Measurements from ENCODE around the gene LTBP4. TPM values are rescaled to one million over a fixed set of nuclear protein-coding genes. Genes with fewer than 3 reads are reported as not detected.

The LTBP4 gene
- total and polyA plus RNA-seq, 7 experiments from 2014 or later = 21.8 to 116 (median 106) TPM

DNA sequence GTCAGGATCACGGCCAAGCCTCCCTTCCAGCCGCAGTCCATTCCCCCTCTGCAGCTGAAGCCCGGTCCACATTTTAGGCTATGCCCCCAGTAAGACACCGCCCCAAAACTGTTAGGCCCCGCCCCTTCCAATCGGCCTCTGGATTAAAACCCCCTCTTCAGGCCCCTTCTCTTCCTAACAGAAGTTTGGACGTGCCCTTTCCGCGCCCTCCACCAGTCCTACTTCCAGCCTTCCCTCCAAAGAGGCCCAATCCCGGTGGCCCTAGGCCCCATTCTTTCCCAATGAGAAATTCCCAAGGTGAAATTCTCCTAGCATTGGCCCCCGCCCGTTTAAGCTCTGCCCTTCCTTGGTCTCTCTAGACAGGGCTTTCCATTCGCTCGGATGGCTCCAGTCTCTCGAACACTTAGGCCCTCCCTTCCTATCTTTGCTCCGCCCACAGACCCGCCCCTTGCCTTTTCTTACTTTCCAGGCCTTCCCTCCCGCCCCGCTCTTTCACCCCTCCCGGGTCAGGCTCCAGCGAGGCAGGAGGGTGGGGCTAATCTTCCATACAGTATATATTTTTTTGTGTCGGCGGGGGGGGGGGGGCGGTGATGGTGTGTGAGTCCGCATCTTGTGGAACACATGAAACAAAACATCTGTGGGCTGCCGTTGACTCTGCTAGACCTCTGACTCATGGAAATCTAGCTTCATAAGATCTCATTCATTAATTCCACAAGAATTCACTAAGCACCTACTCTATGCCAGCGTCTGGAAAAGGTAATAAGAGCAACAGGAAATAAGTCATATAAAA lies 13.6 kb downstream of the LTBP4 start:
- H3K36me3 ChIP-seq (ENCODE audit: control insufficient read depth in 2 of 3, insufficient read depth in 3 of 3, low read length in 3 of 3) = peaks cover 0 to 12% (median 5%) of the 10 kb centered on the region in 3 experiments
- intact Hi-C loops (cut with micrococcal nuclease) = loop anchor here (1.0 to 5.0 kb wide), 9 partner anchors 16 to 737 kb away; partner anchors contain the start of genes BLVRB (in 1 of the 2), EGLN2 (in 1 of the 2), MIA (in 1 of the 2) and RAB4B (in 1 of the 2)
- CTCF ChIA-PET = interaction anchor here (2.7 to 2.8 kb wide), 2 partner anchors 11 to 19 kb away, joined by 10 to 14 read pairs; no protein-coding TSS in a partner anchor
- Mint-ChIP-seq H3K27ac (peak overlapping the region; percentile 77 to 96 (median 93)), H3K27me3 (no peaks in the 10 kb centered on the region), H3K9me3 (peaks cover 0 to 2% (median 0%) of the 10 kb centered on the region in 11 donors), H3K4me3 (peak overlapping the region; percentile 90 to 97 (median 94)), H3K36me3 (peaks cover 3 to 12% (median 5%) of the 10 kb centered on the region in 5 donors), H3K4me1 (peaks cover 26 to 50% (median 39%) of the 10 kb centered on the region in 7 donors)
- DNase-seq (peak in 6 of 9 donors; percentile 52 to 92 (median 61)), ATAC-seq (no peak)
- H3K27me3 ChIP-seq (ENCODE audit: control insufficient read depth in 2 of 2, insufficient read depth in 2 of 2, low read length in 2 of 2) = no peaks in the 10 kb centered on the region
- H3K4me1 ChIP-seq (ENCODE audit: control insufficient read depth in 2 of 2, insufficient read depth in 2 of 2, low read length in 2 of 2) = peaks cover 20 to 26% of the 10 kb centered on the region in 2 donors
- peak overlapping the region; percentile 78 for H3K27ac ChIP-seq (ENCODE audit: low read depth, low read length)
- peak overlapping the region; percentile 96 for H3K4me3 ChIP-seq (ENCODE audit: low read length)
- H3K9me3 ChIP-seq (ENCODE audit: control insufficient read depth in 2 of 3, low read length in 3 of 3) = no peaks in the 10 kb centered on the region
- POLR2A ChIA-PET = interaction anchor here (1.3 to 4.3 kb wide), 3 partner anchors 11 to 44 kb away, joined by 3 to 34 read pairs (median 7); partner anchors contain the start of gene LTBP4

DNA sequence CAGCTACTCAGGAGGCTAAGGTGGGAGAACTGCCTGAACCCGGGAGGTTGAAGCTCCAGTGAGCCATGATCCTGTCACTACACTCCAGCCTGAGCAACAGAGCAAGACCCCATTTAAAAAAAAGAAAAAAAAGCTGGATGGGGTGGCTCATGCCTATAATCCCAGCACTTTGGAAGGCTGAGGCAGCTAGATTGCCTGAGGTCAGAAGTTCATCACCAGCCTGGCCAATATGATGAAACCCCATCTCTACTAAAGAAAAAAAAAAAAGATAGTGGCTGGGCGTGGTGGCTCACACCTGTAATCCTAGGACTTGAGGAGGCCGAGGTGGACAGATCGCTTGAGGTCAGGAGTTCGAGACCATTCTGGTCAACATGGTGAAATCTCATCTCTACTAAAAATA lies 15.0 kb downstream of the LTBP4 start:
- peaks cover 0 to 16% (median 6%) of the 10 kb centered on the region in 3 experiments for H3K36me3 ChIP-seq (ENCODE audit: control insufficient read depth in 2 of 3, insufficient read depth in 3 of 3, low read length in 3 of 3)
- no peaks in the 10 kb centered on the region for H3K27me3 Mint-ChIP-seq
- no peak for DNase-seq
- peaks cover 19 to 37% (median 27%) of the 10 kb centered on the region in 7 donors for H3K4me1 Mint-ChIP-seq
- H3K4me3 ChIP-seq (ENCODE audit: low read length) = no peak overlapping the region
- no peak overlapping the region for H3K27ac ChIP-seq (ENCODE audit: low read depth, low read length)
- peaks cover 11 to 16% of the 10 kb centered on the region in 2 donors for H3K4me1 ChIP-seq (ENCODE audit: control insufficient read depth in 2 of 2, insufficient read depth in 2 of 2, low read length in 2 of 2)
- ChIA-PET POLR2A (interaction anchor here (4.3 kb wide), 1 partner anchor 12 kb away, joined by 34 read pairs; no protein-coding TSS in a partner anchor), CTCF (interaction anchor here (1.5 to 2.8 kb wide), 2 partner anchors 13 to 18 kb away, joined by 7 to 14 read pairs; no protein-coding TSS in a partner anchor)
- no peaks in the 10 kb centered on the region for H3K27me3 ChIP-seq (ENCODE audit: control insufficient read depth in 2 of 2, insufficient read depth in 2 of 2, low read length in 2 of 2)
- peaks cover 0 to 2% (median 0%) of the 10 kb centered on the region in 11 donors for H3K9me3 Mint-ChIP-seq
- intact Hi-C loops (cut with micrococcal nuclease) = no loop called here
- H3K27ac Mint-ChIP-seq = peak overlapping the region in 3 of 9 donors; percentile 77 to 93 (median 82)
- H3K36me3 Mint-ChIP-seq = peaks cover 5 to 15% (median 8%) of the 10 kb centered on the region in 5 donors
- H3K9me3 ChIP-seq (ENCODE audit: control insufficient read depth in 2 of 3, low read length in 3 of 3) = no peaks in the 10 kb centered on the region
- no peak overlapping the region for H3K4me3 Mint-ChIP-seq
- no peak for ATAC-seq

DNA sequence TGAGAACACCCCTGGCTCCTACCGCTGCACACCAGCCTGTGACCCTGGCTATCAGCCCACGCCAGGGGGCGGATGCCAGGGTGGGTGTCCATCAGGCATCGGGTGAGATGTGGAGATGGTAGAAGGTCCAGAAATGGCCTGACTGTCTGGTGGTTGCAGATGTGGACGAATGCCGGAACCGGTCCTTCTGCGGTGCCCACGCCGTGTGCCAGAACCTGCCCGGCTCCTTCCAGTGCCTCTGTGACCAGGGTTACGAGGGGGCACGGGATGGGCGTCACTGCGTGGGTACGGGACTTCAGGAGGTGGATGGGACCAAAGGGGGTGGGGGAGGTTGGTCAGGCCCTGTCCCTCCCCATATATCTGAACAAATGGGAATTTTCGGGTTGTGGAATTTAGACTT lies 15.8 kb downstream of the LTBP4 start:
- Histone ChIP-seq H3K36me3 (ENCODE audit: control insufficient read depth in 2 of 3, insufficient read depth in 3 of 3, low read length in 3 of 3) (peaks cover 0 to 23% (median 6%) of the 10 kb centered on the region in 3 experiments), H3K9me3 (ENCODE audit: control insufficient read depth in 2 of 3, low read length in 3 of 3) (no peaks in the 10 kb centered on the region), H3K4me1 (ENCODE audit: control insufficient read depth in 2 of 2, insufficient read depth in 2 of 2, low read length in 2 of 2) (peaks cover 11 to 16% of the 10 kb centered on the region in 2 donors), H3K27ac (ENCODE audit: low read depth, low read length) (no peak overlapping the region), H3K4me3 (ENCODE audit: low read length) (no peak overlapping the region), H3K27me3 (ENCODE audit: control insufficient read depth in 2 of 2, insufficient read depth in 2 of 2, low read length in 2 of 2) (no peaks in the 10 kb centered on the region)
- ChIA-PET POLR2A (interaction anchor here (0.6 to 4.3 kb wide), 2 partner anchors 13 to 1245 kb away, joined by 3 to 34 read pairs; no protein-coding TSS in a partner anchor), CTCF (interaction anchor here (1.5 to 2.8 kb wide), 2 partner anchors 13 to 17 kb away, joined by 7 to 14 read pairs; no protein-coding TSS in a partner anchor)
- peaks cover 5 to 20% (median 10%) of the 10 kb centered on the region in 5 donors for H3K36me3 Mint-ChIP-seq
- intact Hi-C loops (cut with micrococcal nuclease) = no loop called here
- no peak overlapping the region for H3K4me3 Mint-ChIP-seq
- H3K4me1 Mint-ChIP-seq = peaks cover 17 to 33% (median 27%) of the 10 kb centered on the region in 7 donors
- peaks cover 0 to 2% (median 0%) of the 10 kb centered on the region in 11 donors for H3K9me3 Mint-ChIP-seq
- DNase-seq (no peak), ATAC-seq (no peak)
- H3K27ac Mint-ChIP-seq = no peak overlapping the region
- no peaks in the 10 kb centered on the region for H3K27me3 Mint-ChIP-seq

DNA sequence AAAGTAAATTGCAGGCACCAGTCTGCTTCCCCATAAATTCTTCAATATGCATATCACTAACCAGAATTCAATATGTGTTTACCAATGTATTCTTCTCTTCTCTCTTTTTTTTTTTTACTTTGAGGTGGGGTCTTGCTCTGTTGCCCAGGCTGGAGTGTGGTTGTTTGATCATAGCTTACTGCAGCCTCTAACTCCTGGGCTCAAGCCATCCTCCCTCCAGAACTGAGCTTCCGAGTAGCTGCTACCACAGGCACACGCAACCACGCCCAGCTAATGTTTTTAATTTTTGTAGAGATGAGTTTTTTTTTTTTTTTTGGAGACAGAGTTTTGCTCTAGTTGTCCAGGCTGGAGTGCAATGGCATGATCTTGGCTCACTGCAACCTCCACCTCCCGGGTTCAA lies 16.8 kb downstream of the LTBP4 start:
- intact Hi-C loops (cut with micrococcal nuclease) = no loop called here
- Mint-ChIP-seq H3K4me3 (no peak overlapping the region), H3K27ac (peak overlapping the region in 2 of 9 donors; percentile 4 to 62), H3K27me3 (no peaks in the 10 kb centered on the region), H3K9me3 (peaks cover 0 to 2% (median 0%) of the 10 kb centered on the region in 11 donors), H3K36me3 (peaks cover 5 to 20% (median 10%) of the 10 kb centered on the region in 5 donors), H3K4me1 (peaks cover 17 to 24% (median 21%) of the 10 kb centered on the region in 7 donors)
- no peaks in the 10 kb centered on the region for H3K9me3 ChIP-seq (ENCODE audit: control insufficient read depth in 2 of 3, low read length in 3 of 3)
- ATAC-seq (no peak), DNase-seq (no peak)
- H3K36me3 ChIP-seq (ENCODE audit: control insufficient read depth in 2 of 3, insufficient read depth in 3 of 3, low read length in 3 of 3) = peaks cover 0 to 33% (median 6%) of the 10 kb centered on the region in 3 experiments
- POLR2A ChIA-PET = interaction anchor here (1.4 kb wide), 1 partner anchor 15 kb away, joined by 4 read pairs; no protein-coding TSS in a partner anchor
- H3K27me3 ChIP-seq (ENCODE audit: control insufficient read depth in 2 of 2, insufficient read depth in 2 of 2, low read length in 2 of 2) = no peaks in the 10 kb centered on the region
- H3K4me3 ChIP-seq (ENCODE audit: low read length) = no peak overlapping the region
- CTCF ChIA-PET = interaction anchor here (0.7 to 1.3 kb wide), 3 partner anchors 16 to 357 kb away, joined by 3 to 4 read pairs (median 3); no protein-coding TSS in a partner anchor
- peaks cover 11 to 14% of the 10 kb centered on the region in 2 donors for H3K4me1 ChIP-seq (ENCODE audit: control insufficient read depth in 2 of 2, insufficient read depth in 2 of 2, low read length in 2 of 2)
- H3K27ac ChIP-seq (ENCODE audit: low read depth, low read length) = no peak overlapping the region

DNA sequence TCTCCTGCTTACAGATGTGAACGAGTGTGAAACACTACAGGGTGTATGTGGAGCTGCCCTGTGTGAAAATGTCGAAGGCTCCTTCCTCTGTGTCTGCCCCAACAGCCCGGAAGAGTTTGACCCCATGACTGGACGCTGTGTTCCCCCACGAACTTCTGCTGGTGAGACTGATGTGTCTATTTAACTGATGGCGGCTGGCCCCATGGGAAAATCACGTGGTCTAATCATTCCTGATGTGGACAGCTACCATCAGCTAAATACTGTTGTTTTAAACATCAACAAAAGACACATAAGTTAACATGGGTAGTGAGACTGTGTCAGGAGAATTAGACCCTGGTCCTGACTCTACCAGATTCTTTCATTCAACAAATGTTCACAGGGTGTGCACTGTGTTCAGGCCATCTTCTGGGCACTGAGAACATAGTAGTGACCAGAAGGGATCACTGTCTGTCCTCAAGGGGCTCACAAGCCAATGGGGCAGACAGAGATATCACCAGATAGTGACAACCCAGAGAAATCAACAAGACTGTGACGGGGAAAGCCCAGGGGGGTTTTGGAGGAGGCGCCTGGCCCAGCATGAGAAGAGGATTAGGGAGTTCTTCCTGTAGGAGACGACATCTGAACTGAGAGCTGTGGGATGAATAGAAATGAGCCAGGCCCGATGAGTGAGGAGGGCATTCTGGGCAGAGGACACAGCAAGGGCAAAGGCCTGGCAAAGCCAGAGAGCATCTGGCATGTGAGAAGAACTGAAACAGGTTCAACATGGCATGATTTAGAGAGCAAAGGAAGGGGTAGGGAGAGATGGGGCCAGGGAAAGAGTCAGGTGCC lies 18.4 kb downstream of the LTBP4 start:
- POLR2A ChIA-PET = no interaction called here
- no peaks in the 10 kb centered on the region for H3K9me3 Mint-ChIP-seq
- no peaks in the 10 kb centered on the region for H3K9me3 ChIP-seq (ENCODE audit: control insufficient read depth in 2 of 3, low read length in 3 of 3)
- no peaks in the 10 kb centered on the region for H3K27me3 ChIP-seq (ENCODE audit: control insufficient read depth in 2 of 2, insufficient read depth in 2 of 2, low read length in 2 of 2)
- H3K4me1 ChIP-seq (ENCODE audit: control insufficient read depth in 2 of 2, insufficient read depth in 2 of 2, low read length in 2 of 2) = peaks cover 7% of the 10 kb centered on the region in 2 donors
- H3K4me3 Mint-ChIP-seq = no peak overlapping the region
- peaks cover 5 to 25% (median 10%) of the 10 kb centered on the region in 5 donors for H3K36me3 Mint-ChIP-seq
- no peaks in the 10 kb centered on the region for H3K27me3 Mint-ChIP-seq
- H3K27ac Mint-ChIP-seq = peak overlapping the region in 4 of 9 donors; percentile 1 to 59 (median 42)
- H3K4me3 ChIP-seq (ENCODE audit: low read length) = no peak overlapping the region
- no peak for ATAC-seq
- CTCF ChIA-PET = interaction anchor here (0.6 to 1.3 kb wide), 3 partner anchors 15 to 161 kb away, joined by 4 read pairs; no protein-coding TSS in a partner anchor
- H3K4me1 Mint-ChIP-seq = peaks cover 11 to 17% (median 15%) of the 10 kb centered on the region in 7 donors
- intact Hi-C loops (cut with micrococcal nuclease) = no loop called here
- H3K36me3 ChIP-seq (ENCODE audit: control insufficient read depth in 2 of 3, insufficient read depth in 3 of 3, low read length in 3 of 3) = peaks cover 0 to 46% (median 6%) of the 10 kb centered on the region in 3 experiments
- DNase-seq = no peak
- no peak overlapping the region for H3K27ac ChIP-seq (ENCODE audit: low read depth, low read length)

DNA sequence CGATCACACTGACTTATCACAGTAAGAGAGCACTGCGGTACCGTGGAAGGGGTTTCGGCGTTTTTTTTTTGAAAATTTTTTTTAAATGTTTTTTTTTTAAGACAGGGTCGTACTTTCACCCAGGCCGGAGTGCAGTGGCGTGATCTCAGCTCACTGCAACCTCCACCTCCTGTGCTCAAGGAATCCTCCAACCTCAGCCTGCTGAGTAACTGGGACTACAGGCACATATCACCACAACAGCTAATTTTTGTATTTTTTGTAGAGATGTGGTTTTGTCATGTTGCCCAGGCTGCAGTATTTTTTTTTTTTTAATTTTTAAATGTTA lies 19.0 kb downstream of the LTBP4 start:
- Histone ChIP-seq H3K27ac (ENCODE audit: low read depth, low read length) (no peak overlapping the region), H3K36me3 (ENCODE audit: control insufficient read depth in 2 of 3, insufficient read depth in 3 of 3, low read length in 3 of 3) (peaks cover 0 to 46% (median 6%) of the 10 kb centered on the region in 3 experiments), H3K27me3 (ENCODE audit: control insufficient read depth in 2 of 2, insufficient read depth in 2 of 2, low read length in 2 of 2) (no peaks in the 10 kb centered on the region), H3K9me3 (ENCODE audit: control insufficient read depth in 2 of 3, low read length in 3 of 3) (no peaks in the 10 kb centered on the region), H3K4me1 (ENCODE audit: control insufficient read depth in 2 of 2, insufficient read depth in 2 of 2, low read length in 2 of 2) (peaks cover 1% of the 10 kb centered on the region in 2 donors), H3K4me3 (ENCODE audit: low read length) (no peak overlapping the region)
- DNase-seq = no peak
- ATAC-seq = no peak
- POLR2A ChIA-PET = interaction anchor here (0.7 kb wide), 1 partner anchor 10 kb away, joined by 3 read pairs; no protein-coding TSS in a partner anchor
- Mint-ChIP-seq H3K4me3 (no peak overlapping the region), H3K4me1 (peaks cover 5 to 16% (median 11%) of the 10 kb centered on the region in 7 donors), H3K36me3 (peaks cover 5 to 30% (median 15%) of the 10 kb centered on the region in 5 donors), H3K27ac (peak overlapping the region in 1 of 9 donors; percentile 48), H3K27me3 (no peaks in the 10 kb centered on the region), H3K9me3 (no peaks in the 10 kb centered on the region)
- intact Hi-C loops (cut with micrococcal nuclease) = no loop called here
- CTCF ChIA-PET = interaction anchor here (1.2 kb wide), 1 partner anchor 14 kb away, joined by 4 read pairs; no protein-coding TSS in a partner anchor
